Neuronal stem cell (in vitro differentiated cells): ENCODE results near the gene ATE1.
"Not testable (repeated sequence)": the region's sequence is repeated elsewhere in the genome, so short reads cannot be mapped to it uniquely, and the experiment has no call there.

Experiments
- DNase-seq: peaks from one replicate; pipeline ENCODE4 v3.0.0-alpha.2; 2013; ENCODE audit warnings: low spot score
- H2AFZ ChIP-seq: one replicate; pipeline ENCODE4 v1.6.1; 2013; ENCODE audit warnings: mild to moderate bottlenecking, low read length, inconsistent platforms
- H2AK5ac ChIP-seq: 2 replicates; pipeline ENCODE4 v1.6.1; 2013; ENCODE audit warnings: low read depth, mild to moderate bottlenecking, inconsistent platforms, low read length, moderate library complexity, mixed read lengths
- H2BK120ac ChIP-seq: 2 replicates; pipeline ENCODE4 v1.6.1; 2013; ENCODE audit warnings: low read depth, mild to moderate bottlenecking, inconsistent platforms, low read length, moderate library complexity, mixed read lengths
- H2BK12ac ChIP-seq: one replicate; pipeline ENCODE4 v1.6.1; 2013; ENCODE audit warnings: low read length, inconsistent platforms
- H2BK15ac ChIP-seq: 2 replicates; pipeline ENCODE4 v1.6.1; 2013; ENCODE audit warnings: mild to moderate bottlenecking, low read length, inconsistent platforms, mixed read lengths
- H2BK5ac ChIP-seq: one replicate; pipeline ENCODE4 v1.6.1; 2013; ENCODE audit warnings: inconsistent platforms, mild to moderate bottlenecking, low read length, moderate library complexity
- H3K14ac ChIP-seq: one replicate; pipeline ENCODE4 v1.6.1; 2013; ENCODE audit warnings: low read length, inconsistent platforms
- H3K18ac ChIP-seq: 2 replicates; pipeline ENCODE4 v1.6.1; 2013; ENCODE audit warnings: low read length, inconsistent platforms
- H3K23ac ChIP-seq: 2 replicates; pipeline ENCODE4 v1.6.1; 2013; ENCODE audit warnings: low read depth, mild to moderate bottlenecking, mixed read lengths, low read length, inconsistent platforms; ENCODE audit not compliant: poor library complexity
- H3K27ac ChIP-seq: replicated peaks from 3 replicates; pipeline ENCODE4 v1.5.1; 2013; ENCODE audit warnings: low read length, inconsistent platforms
- H3K27me3 ChIP-seq, 3 experiments: 2 replicates each; pipeline ENCODE4 v1.6.1; 2013; ENCODE audit warnings: low read length in 3 of 3, mild to moderate bottlenecking in 2 of 3, inconsistent platforms in 1 of 3, low read depth in 1 of 3, mixed read lengths in 1 of 3, moderate library complexity in 1 of 3; ENCODE audit not compliant: control insufficient read depth in 3 of 3, insufficient read depth in 3 of 3
- H3K36me3 ChIP-seq, 2 donors: replicated peaks in 1 of 2; 2 replicates each; pipeline ENCODE4 v1.6.1; 2013; ENCODE audit warnings: low read length in 2 of 2; ENCODE audit not compliant: control insufficient read depth in 2 of 2, insufficient read depth in 2 of 2
- H3K4ac ChIP-seq: 2 replicates; pipeline ENCODE4 v1.6.1; 2013; ENCODE audit warnings: inconsistent platforms, mild to moderate bottlenecking, low read length, moderate library complexity
- H3K4me1 ChIP-seq, 2 donors: 1 replicate in 1 of 2; 2 replicates in 1 of 2; pipeline ENCODE4 v1.6.1; 2013; ENCODE audit warnings: low read length in 2 of 2, low read depth in 1 of 2; ENCODE audit not compliant: control insufficient read depth in 2 of 2, insufficient read depth in 1 of 2
- H3K4me2 ChIP-seq: one replicate; pipeline ENCODE4 v1.6.1; 2013; ENCODE audit warnings: mild to moderate bottlenecking, low read length, inconsistent platforms; ENCODE audit not compliant: insufficient read depth, poor library complexity, severe bottlenecking
- H3K4me3 ChIP-seq, 2 donors: 2 replicates each; pipeline ENCODE4 v1.5.1; 2013; ENCODE audit warnings: low read length in 2 of 2, mild to moderate bottlenecking in 2 of 2, inconsistent platforms in 1 of 2, moderate library complexity in 1 of 2
- H3K79me1 ChIP-seq: one replicate; pipeline ENCODE4 v1.6.1; 2013; ENCODE audit warnings: low read depth, mild to moderate bottlenecking, inconsistent platforms, low read length, moderate library complexity
- H3K9ac ChIP-seq: one replicate; pipeline ENCODE4 v1.6.1; 2013; ENCODE audit warnings: mild to moderate bottlenecking, low read depth, low read length, inconsistent platforms; ENCODE audit not compliant: poor library complexity
- H3K9me3 ChIP-seq, 2 donors: replicated peaks in 1 of 2; 2 replicates each; pipeline versions ENCODE3 to v1.6.1; 2013; ENCODE audit warnings: low read length in 2 of 2, mild to moderate bottlenecking in 2 of 2, inconsistent platforms in 1 of 2, low read depth in 1 of 2, mixed read lengths in 1 of 2, moderate library complexity in 1 of 2; ENCODE audit not compliant: control insufficient read depth in 2 of 2, insufficient read depth in 1 of 2
- H4K8ac ChIP-seq: one replicate; pipeline ENCODE4 v1.6.1; 2013; ENCODE audit warnings: low read depth, mild to moderate bottlenecking, inconsistent platforms, low read length, moderate library complexity
- H4K91ac ChIP-seq: one replicate; pipeline ENCODE4 v1.6.1; 2013; ENCODE audit warnings: low read length, low read depth, mild to moderate bottlenecking, inconsistent platforms; ENCODE audit not compliant: poor library complexity
- WGBS, 2 donors: extraction: QIAGEN DNeasy Blood & Tissue Kit; methylation state at CpG; one replicate each; pipeline ENCODE4 v1.1.7; 2013; ENCODE audit warnings: missing lambda C conversion rate in 2 of 2, mixed read lengths in 1 of 2; ENCODE audit not compliant: insufficient read length in 2 of 2, insufficient replicate concordance in 1 of 2; ENCODE audit errors: extremely low coverage in 2 of 2; 5-methylcytosine and 5-hydroxymethylcytosine counted together

The ATE1 gene

DNA sequence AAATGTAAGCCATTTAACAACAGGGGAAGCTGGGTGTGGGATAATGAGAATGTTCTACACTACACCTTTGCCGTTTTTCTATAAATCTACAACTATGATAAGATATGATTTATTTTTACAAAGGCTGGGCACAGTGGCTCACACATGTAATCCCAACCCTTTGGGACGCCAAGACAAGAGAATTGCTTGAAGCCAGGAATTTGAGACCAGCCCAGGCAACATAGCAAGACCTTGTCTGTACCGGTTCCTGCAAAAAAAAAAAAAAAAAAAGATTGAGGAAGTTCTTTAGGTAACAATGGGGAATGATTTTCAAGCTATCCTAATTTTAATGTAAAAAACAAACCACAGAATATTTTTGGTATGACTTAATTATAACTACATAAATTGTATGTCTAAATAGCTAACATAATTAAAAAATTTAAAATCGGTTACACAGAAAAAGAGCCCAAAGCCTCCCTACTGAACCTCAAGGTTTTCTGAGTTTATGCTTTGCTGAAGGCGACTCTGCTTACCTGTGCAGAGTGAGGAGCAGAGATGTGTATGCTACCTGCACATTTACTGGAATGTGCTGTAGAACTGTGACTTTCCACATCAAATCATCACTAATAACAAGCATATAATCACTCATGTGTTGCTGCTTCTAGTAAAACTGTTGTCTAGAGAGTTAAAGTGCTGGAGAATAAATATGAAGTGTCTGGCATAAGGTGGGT, 163.4 kb downstream of the ATE1 start:
- Histone ChIP-seq H2BK120ac (no peak overlapping the region), H4K91ac (no peak overlapping the region), H3K79me1 (no peaks in the 10 kb centered on the region), H3K27me3 (no peaks in the 10 kb centered on the region), H3K4me2 (no peak overlapping the region), H3K4ac (no peak overlapping the region), H3K4me3 (no peak overlapping the region), H3K23ac (no peak overlapping the region), H4K8ac (no peak overlapping the region), H2BK12ac (no peak overlapping the region), H3K4me1 (peaks cover 0 to 2% of the 10 kb centered on the region in 2 donors), H2AFZ (no peak overlapping the region), H2AK5ac (no peak overlapping the region), H2BK15ac (no peak overlapping the region), H3K27ac (no peak overlapping the region), H3K9me3 (peaks cover 6 to 29% of the 10 kb centered on the region in 2 donors), H3K14ac (no peak overlapping the region), H3K36me3 (peaks cover 0 to 6% of the 10 kb centered on the region in 2 donors), H2BK5ac (no peak overlapping the region), H3K18ac (no peak overlapping the region), H3K9ac (no peak overlapping the region)
- no CpG with 5 or more reads among the region's 5 CpGs for WGBS, 2 donors
- no peak for DNase-seq

DNA sequence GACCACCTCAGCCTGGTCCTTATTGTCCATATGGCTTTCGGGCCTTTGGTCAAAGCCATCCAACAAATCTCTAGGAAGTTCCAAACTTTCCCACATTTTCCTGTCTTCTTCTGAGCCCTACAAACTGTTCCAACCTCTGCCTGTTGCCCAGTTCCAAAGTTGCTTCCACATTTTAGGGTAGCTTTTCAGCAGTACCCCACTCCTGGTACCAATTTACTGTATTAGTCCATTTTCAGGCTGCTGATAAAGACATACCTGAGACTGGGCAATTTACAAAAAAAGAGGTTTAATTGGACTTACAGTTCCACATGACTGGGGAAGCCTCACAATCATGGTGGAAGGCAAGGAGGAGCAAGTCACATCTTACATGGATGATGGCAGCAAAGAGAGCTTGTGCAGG, 170.6 kb downstream of the ATE1 start:
- H3K27ac ChIP-seq, H2AFZ ChIP-seq, H3K9ac ChIP-seq, H3K18ac ChIP-seq, H3K4me1 ChIP-seq, H4K8ac ChIP-seq, H2BK5ac ChIP-seq, H4K91ac ChIP-seq, H3K36me3 ChIP-seq, H3K4me3 ChIP-seq, DNase-seq, H3K4ac ChIP-seq, H2BK120ac ChIP-seq, H2AK5ac ChIP-seq, H2BK12ac ChIP-seq, H3K27me3 ChIP-seq, H3K4me2 ChIP-seq, H3K14ac ChIP-seq, H3K79me1 ChIP-seq, H3K23ac ChIP-seq, H2BK15ac ChIP-seq: not testable (repeated sequence)
- WGBS, 2 donors: no CpG with 5 or more reads among the region's 1 CpG
- peaks cover 11 to 52% of the 10 kb centered on the region in 2 donors for H3K9me3 ChIP-seq

DNA sequence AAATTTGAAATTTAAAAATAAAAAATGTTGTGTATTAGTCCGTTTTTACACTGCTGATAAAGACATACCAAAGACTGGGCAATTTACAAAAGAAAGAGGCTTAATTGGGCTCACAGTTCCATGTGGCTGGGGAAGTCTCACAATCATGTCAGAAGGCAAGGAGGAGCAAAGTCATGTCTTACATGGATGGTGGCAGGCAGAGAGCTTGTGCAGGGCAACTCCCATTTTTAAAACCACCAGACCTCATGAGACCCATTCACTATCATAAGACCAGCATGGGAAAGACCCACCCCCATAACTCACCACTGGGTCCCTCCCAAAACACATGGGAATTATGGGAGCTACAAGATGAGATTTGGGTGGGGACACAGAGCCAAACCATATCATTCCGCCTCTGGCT, 172.3 kb downstream of the ATE1 start:
- not testable (repeated sequence) for H3K4me2 ChIP-seq, H2AK5ac ChIP-seq, H2BK5ac ChIP-seq, H4K8ac ChIP-seq, H3K4ac ChIP-seq, DNase-seq, H2AFZ ChIP-seq, H3K14ac ChIP-seq, H3K9ac ChIP-seq, H3K27ac ChIP-seq, H3K79me1 ChIP-seq, H3K4me1 ChIP-seq, H3K4me3 ChIP-seq, H3K27me3 ChIP-seq, H3K18ac ChIP-seq, H4K91ac ChIP-seq, H2BK12ac ChIP-seq, H2BK120ac ChIP-seq, H2BK15ac ChIP-seq, H3K23ac ChIP-seq, H3K36me3 ChIP-seq
- H3K9me3 ChIP-seq: peaks cover 8 to 45% of the 10 kb centered on the region in 2 donors
- WGBS, 2 donors: no CpG with 5 or more reads among the region's 2 CpGs

DNA sequence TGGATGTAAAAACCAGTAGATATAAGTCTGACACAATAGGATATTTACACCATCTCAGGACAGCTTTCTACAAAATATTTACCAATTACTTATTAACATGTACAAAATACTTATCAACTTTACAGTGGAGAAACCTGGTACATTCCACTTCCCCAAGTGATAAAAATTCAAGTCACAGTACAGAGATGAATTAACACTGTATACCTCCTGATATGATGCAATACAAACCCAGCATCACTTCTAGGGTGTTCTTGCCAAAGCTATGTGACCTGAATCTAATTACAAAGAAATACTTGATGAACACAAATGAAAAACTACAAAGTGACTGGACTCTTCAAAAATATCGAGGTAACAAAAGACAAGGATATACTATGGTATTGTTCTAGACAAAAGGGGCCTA, 173.2 kb downstream of the ATE1 start:
- no peak overlapping the region for H3K4me2 ChIP-seq
- no peak overlapping the region for H4K8ac ChIP-seq
- H4K91ac ChIP-seq: no peak overlapping the region
- H3K23ac ChIP-seq: no peak overlapping the region
- no peak overlapping the region for H3K14ac ChIP-seq
- H2BK12ac ChIP-seq: no peak overlapping the region
- no CpG with 5 or more reads among the region's 1 CpG for WGBS, 2 donors
- H3K18ac ChIP-seq: no peak overlapping the region
- H2AFZ ChIP-seq: no peak overlapping the region
- no peaks in the 10 kb centered on the region for H3K79me1 ChIP-seq
- no peak for DNase-seq
- H2BK15ac ChIP-seq: no peak overlapping the region
- H3K36me3 ChIP-seq: peaks cover 0 to 2% of the 10 kb centered on the region in 2 donors
- H3K9ac ChIP-seq: no peak overlapping the region
- no peak overlapping the region for H3K4me3 ChIP-seq
- peaks cover 5 to 36% of the 10 kb centered on the region in 2 donors for H3K9me3 ChIP-seq
- no peaks in the 10 kb centered on the region for H3K27me3 ChIP-seq
- no peak overlapping the region for H3K4ac ChIP-seq
- H2AK5ac ChIP-seq: no peak overlapping the region
- H3K4me1 ChIP-seq: no peaks in the 10 kb centered on the region
- no peak overlapping the region for H3K27ac ChIP-seq
- H2BK5ac ChIP-seq: no peak overlapping the region
- no peak overlapping the region for H2BK120ac ChIP-seq
